ENCODE data around the gene EYS. TPM values are rescaled to one million over a fixed set of nuclear protein-coding genes. Genes with fewer than 3 reads are reported as not detected.

The EYS gene
- total and polyA plus RNA-seq, 8 donors: 0.03 to 0.25 (median 0.13) TPM

DNA sequence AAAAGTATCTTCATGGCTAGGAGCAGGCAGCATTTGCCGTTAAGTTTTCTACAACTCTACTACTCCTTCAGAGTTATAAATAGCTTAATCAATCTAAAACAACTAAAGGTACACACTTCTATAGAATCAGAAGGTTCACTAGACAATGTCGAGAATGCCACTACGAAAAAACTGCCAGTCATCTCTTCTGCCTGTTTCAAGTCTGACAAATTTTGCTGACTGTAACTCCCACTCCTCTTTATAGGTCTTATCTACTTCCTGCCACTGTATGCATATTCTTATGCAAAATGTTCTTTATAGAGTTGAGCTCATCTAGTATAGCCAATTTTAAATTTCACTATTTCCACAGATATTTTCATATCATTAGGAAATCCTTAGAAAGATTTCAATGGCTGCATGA lies 160.1 kb downstream of the EYS start:
- Histone ChIP-seq H3K4me3 (no peak overlapping the region), H3K27me3 (no peaks in the 10 kb centered on the region), H3K9me3 (no peaks in the 10 kb centered on the region), H3K36me3 (no peaks in the 10 kb centered on the region), H3K4me1 (no peaks in the 10 kb centered on the region), H3K27ac (no peak overlapping the region)
- 75 to 83% methylated on average over 3 of the region's 3 CpGs for WGBS, 2 donors
- FAIRE-seq (no peak), ATAC-seq (no peak), DNase-seq (no peak)
- intact Hi-C loops (cut with DNase I): no loop called here
- TF ChIP-seq, protein P1, sequence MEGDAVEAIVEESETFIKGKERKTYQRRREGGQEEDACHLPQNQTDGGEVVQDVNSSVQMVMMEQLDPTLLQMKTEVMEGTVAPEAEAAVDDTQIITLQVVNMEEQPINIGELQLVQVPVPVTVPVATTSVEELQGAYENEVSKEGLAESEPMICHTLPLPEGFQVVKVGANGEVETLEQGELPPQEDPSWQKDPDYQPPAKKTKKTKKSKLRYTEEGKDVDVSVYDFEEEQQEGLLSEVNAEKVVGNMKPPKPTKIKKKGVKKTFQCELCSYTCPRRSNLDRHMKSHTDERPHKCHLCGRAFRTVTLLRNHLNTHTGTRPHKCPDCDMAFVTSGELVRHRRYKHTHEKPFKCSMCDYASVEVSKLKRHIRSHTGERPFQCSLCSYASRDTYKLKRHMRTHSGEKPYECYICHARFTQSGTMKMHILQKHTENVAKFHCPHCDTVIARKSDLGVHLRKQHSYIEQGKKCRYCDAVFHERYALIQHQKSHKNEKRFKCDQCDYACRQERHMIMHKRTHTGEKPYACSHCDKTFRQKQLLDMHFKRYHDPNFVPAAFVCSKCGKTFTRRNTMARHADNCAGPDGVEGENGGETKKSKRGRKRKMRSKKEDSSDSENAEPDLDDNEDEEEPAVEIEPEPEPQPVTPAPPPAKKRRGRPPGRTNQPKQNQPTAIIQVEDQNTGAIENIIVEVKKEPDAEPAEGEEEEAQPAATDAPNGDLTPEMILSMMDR (IDR thresholded peaks at IDR 0.05): no peak

DNA sequence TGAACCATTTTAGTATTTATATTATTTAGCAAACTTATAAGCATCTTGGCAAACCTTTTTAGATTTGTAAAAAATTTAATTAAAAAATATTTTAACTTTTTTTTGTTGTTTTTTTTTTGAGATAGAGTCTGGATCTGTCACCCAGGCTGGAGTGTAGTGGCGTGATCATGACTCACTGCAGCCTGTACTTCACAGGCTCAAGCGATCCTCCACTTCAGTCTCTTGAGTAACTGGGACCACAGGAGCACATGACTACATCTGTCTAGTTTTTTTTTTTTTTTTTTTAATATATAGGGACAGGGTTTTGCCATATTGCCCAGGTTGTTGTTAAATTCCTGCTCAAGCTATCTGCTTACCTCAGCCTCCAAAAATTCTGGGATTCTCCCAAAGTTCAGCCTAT lies 161.1 kb downstream of the EYS start:
- no peaks in the 10 kb centered on the region for H3K4me1 ChIP-seq
- TF ChIP-seq, protein P1 (IDR thresholded peaks at IDR 0.05): no peak
- FAIRE-seq: no peak
- H3K36me3 ChIP-seq: no peaks in the 10 kb centered on the region
- H3K9me3 ChIP-seq: no peaks in the 10 kb centered on the region
- WGBS, 2 donors: 79 to 93% methylated on average over 2 of the region's 2 CpGs
- H3K4me3 ChIP-seq: no peak overlapping the region
- ATAC-seq: no peak
- no peak overlapping the region for H3K27ac ChIP-seq
- intact Hi-C loops (cut with DNase I): no loop called here
- H3K27me3 ChIP-seq: no peaks in the 10 kb centered on the region
- DNase-seq: no peak

DNA sequence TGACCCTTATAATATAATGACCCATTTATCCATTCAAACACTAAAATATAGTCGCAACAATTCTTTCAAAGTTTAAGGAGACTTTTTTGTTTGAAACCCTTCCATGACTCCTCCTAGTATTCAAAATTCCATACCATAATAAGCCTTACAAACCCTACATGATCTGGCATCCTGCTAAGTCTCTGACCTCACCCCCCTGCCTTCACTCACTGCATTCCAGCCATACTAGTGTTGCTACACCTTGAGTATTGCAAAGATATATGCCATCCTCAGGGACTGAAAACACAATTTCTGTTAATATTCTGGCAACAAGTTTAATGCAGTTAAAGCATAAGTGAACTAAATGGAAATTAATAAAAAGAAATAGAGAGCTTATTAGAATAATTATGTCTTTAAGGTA lies 168.4 kb downstream of the EYS start:
- 72 to 89% methylated on average over 1 of the region's 1 CpG for WGBS, 2 donors
- Histone ChIP-seq H3K27ac (no peak overlapping the region), H3K9me3 (no peaks in the 10 kb centered on the region), H3K4me3 (no peak overlapping the region), H3K36me3 (no peaks in the 10 kb centered on the region), H3K27me3 (no peaks in the 10 kb centered on the region), H3K4me1 (no peaks in the 10 kb centered on the region)
- intact Hi-C loops (cut with DNase I): no loop called here
- DNase-seq (no peak), FAIRE-seq (no peak), ATAC-seq (no peak)
- TF ChIP-seq, protein P1 (IDR thresholded peaks at IDR 0.05): no peak

DNA sequence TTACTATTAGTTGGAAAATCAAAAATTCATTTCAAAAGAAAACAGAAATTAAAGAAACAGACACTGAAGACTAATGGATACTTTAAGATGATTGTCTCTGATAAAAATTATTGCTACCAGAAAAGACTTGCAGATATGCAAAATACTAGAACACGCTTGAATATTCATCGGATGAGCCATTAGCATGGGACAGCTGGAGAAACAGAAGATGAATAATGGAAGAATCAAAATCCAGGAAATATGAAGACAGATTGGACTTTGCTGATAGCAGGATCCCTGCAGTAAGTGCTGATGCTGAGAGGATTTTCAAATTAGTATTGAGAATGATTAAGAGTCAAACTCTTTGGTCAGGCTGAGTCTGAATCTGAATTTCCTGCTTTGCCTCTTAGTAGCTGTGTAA lies 169.4 kb downstream of the EYS start:
- WGBS, 2 donors: 88 to 93% methylated on average over 2 of the region's 2 CpGs
- H3K27ac ChIP-seq: no peak overlapping the region
- intact Hi-C loops (cut with DNase I): no loop called here

DNA sequence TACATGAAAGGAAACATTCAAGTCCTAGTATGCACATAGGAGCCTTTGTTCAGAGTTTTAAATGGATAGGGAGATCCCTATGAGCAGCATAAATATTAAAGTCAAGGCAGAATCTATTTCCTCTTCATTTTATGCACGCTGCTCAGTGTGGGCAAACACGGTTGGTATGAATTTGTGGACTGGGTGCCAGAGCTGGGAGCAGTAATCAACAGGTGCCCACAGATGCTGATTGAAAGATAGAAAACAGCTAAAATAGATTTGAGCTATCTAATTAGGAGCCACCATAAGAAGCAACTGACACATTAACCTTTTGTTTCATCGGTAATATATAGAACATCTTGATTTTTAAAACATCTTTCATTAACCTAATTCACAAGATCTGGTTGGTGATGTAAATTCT lies 175.5 kb downstream of the EYS start:
- ATAC-seq: no peak
- Histone ChIP-seq H3K27ac (no peak overlapping the region), H3K9me3 (no peaks in the 10 kb centered on the region), H3K36me3 (no peaks in the 10 kb centered on the region), H3K4me1 (no peaks in the 10 kb centered on the region), H3K4me3 (no peak overlapping the region), H3K27me3 (no peaks in the 10 kb centered on the region)
- TF ChIP-seq, protein P1 (IDR thresholded peaks at IDR 0.05): no peak
- intact Hi-C loops (cut with DNase I): no loop called here
- DNase-seq: no peak
- FAIRE-seq: no peak
- WGBS, 2 donors: 64 to 79% methylated on average over 3 of the region's 3 CpGs

More for the DNA sequence above, 169.4 kb downstream of the EYS start:
- FAIRE-seq (no peak), DNase-seq (no peak), ATAC-seq (no peak)
- Histone ChIP-seq H3K27me3 (no peaks in the 10 kb centered on the region), H3K9me3 (no peaks in the 10 kb centered on the region), H3K36me3 (no peaks in the 10 kb centered on the region), H3K4me3 (no peak overlapping the region), H3K4me1 (no peaks in the 10 kb centered on the region)
- TF ChIP-seq, protein P1 (IDR thresholded peaks at IDR 0.05): no peak
